GM19467 (cell line): ENCODE data around the gene NOS1AP.

Experiments used
- ATAC-seq: cut with Tn5 transposase; IDR thresholded peaks from one replicate; pipeline ENCODE4 v1.9.1; 2021; ENCODE audit warnings: mild to moderate bottlenecking, moderate library complexity; ENCODE audit not compliant: unreplicated experiment

The NOS1AP gene

GRCh38 chr1:162380061-162380846 is 310.8 kb downstream of the NOS1AP start:
- ATAC-seq: no peak

GRCh38 chr1:162381383-162381782 is 311.9 kb downstream of the NOS1AP start, which contains the start of gene C1orf226:
C1orf226 (plus strand) TSS chr1:162381728; CDS start chr1:162381902, 174 bp downstream.
- no peak for ATAC-seq

GRCh38 chr1:162381941-162382750 is 312.7 kb downstream of the NOS1AP start:
- ATAC-seq: no peak

- no peak for ATAC-seq
These were observed 313.6 kb downstream of the NOS1AP start for GRCh38 chr1:162383091-162383490.

GRCh38 chr1:162383516-162383915 is 314.0 kb downstream of the NOS1AP start:
- ATAC-seq: no peak

- no peak for ATAC-seq
These were observed 314.6 kb downstream of the NOS1AP start for GRCh38 chr1:162384116-162384515.

GRCh38 chr1:162384601-162385279 is 315.2 kb downstream of the NOS1AP start:
- no peak for ATAC-seq

- ATAC-seq: no peak
These were observed 315.8 kb downstream of the NOS1AP start for GRCh38 chr1:162385280-162385623.

GRCh38 chr1:162385702-162386101 is 316.2 kb downstream of the NOS1AP start:
- ATAC-seq: no peak

GRCh38 chr1:162386292-162387225 is 317.1 kb downstream of the NOS1AP start:
- ATAC-seq: no peak

- ATAC-seq: no peak
These were observed 318.0 kb downstream of the NOS1AP start for GRCh38 chr1:162387226-162388082.

- no peak for ATAC-seq
These were observed 318.6 kb downstream of the NOS1AP start for GRCh38 chr1:162388083-162388594.

- no peak for ATAC-seq
These were observed 319.1 kb downstream of the NOS1AP start for GRCh38 chr1:162388615-162389014.

- no peak for ATAC-seq
These were observed 319.7 kb downstream of the NOS1AP start for GRCh38 chr1:162389021-162389818.

GRCh38 chr1:162389971-162390370 is 320.5 kb downstream of the NOS1AP start:
- no peak for ATAC-seq

- no peak for ATAC-seq
These were observed 321.1 kb downstream of the NOS1AP start for GRCh38 chr1:162390396-162391185.

- ATAC-seq: no peak
These were observed 322.5 kb downstream of the NOS1AP start for GRCh38 chr1:162391790-162392563.
